Natural killer cell treated with Interleukin-12 subunit alpha and Interleukin-12 subunit beta and Interleukin-15 and Interleukin-18, amount 100 ng/mL, for 72 hours (primary cell): Measurements from ENCODE around the gene HDAC6. TPM values are rescaled to one million over a fixed set of nuclear protein-coding genes. Genes with fewer than 3 reads are reported as not detected.

ENCODE experiments used
- ATAC-seq, 2 donors: fragments of 150-1000 bp; cut with Tn5 transposase in 1 of 2; sonication (Bioruptor Pico), chemical (Tn5 transposase) in 1 of 2; 2 replicates each; pipeline ENCODE4 v1.10.0; 2021
- DNase-seq: peaks from one replicate; pipeline ENCODE4 v3.0.0; 2022; ENCODE audit warnings: low spot score
- H3K27ac Mint-ChIP-seq, 2 donors: 1 replicate in 1 of 2; 2 replicates in 1 of 2; pipeline ENCODE4 v1.8.0; 2022; ENCODE audit warnings: mixed read lengths in 2 of 2, mild to moderate bottlenecking in 1 of 2, moderate library complexity in 1 of 2
- H3K27me3 Mint-ChIP-seq, 2 donors: 1 replicate in 1 of 2; 2 replicates in 1 of 2; pipeline ENCODE4 v1.8.0; 2022; ENCODE audit warnings: mixed read lengths in 2 of 2
- H3K36me3 Mint-ChIP-seq: one replicate; pipeline ENCODE4 v1.8.0; 2022; ENCODE audit warnings: mixed read lengths
- H3K4me1 Mint-ChIP-seq, 2 donors: 1 replicate in 1 of 2; 2 replicates in 1 of 2; pipeline ENCODE4 v1.8.0; 2022; ENCODE audit warnings: low read depth in 2 of 2, mixed read lengths in 2 of 2, mild to moderate bottlenecking in 1 of 2
- H3K4me3 Mint-ChIP-seq: one replicate; pipeline ENCODE4 v1.8.0; 2022; ENCODE audit warnings: mixed read lengths
- H3K9me3 Mint-ChIP-seq: 2 replicates; pipeline ENCODE4 v1.8.0; 2022; ENCODE audit warnings: mixed read lengths
- total RNA-seq, 2 donors: library from RNA; stranded (reverse); gene quantifications; one replicate each; pipeline ENCODE4 v1.2.3, GENCODE V29; 2022

HDAC6 gene
- total RNA-seq, 2 donors from 2014 or later, result 66.0 to 71.5 TPM

DNA sequence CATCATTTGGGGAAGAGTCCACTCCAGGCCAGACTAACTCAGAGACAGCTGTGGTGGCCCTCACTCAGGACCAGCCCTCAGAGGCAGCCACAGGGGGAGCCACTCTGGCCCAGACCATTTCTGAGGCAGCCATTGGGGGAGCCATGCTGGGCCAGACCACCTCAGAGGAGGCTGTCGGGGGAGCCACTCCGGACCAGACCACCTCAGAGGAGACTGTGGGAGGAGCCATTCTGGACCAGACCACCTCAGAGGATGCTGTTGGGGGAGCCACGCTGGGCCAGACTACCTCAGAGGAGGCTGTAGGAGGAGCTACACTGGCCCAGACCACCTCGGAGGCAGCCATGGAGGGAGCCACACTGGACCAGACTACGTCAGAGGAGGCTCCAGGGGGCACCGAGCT is 21.2 kb downstream of the HDAC6 start:
- Mint-ChIP-seq H3K36me3 (no peaks in the 10 kb centered on the region), H3K27ac (no peak overlapping the region), H3K4me1 (peaks cover 0 to 10% of the 10 kb centered on the region in 2 donors)

DNA sequence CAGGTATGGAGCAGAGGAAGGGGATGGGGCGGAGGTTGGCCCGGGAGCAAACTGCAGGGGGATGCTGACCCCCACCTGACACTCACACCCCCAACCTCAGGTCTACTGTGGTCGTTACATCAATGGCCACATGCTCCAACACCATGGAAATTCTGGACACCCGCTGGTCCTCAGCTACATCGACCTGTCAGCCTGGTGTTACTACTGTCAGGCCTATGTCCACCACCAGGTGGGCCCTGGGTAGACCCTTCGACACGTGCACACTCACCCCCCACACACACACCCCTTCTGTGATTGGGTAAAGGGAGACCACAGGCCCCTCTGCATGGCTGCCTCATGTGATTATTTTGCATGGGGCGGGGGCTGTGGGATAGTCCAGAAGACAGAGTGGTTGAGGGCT is 22.2 kb downstream of the HDAC6 start:
- DNase-seq (peak; percentile 40), ATAC-seq (no peak)
- no peaks in the 10 kb centered on the region for H3K36me3 Mint-ChIP-seq
- no peaks in the 10 kb centered on the region for H3K9me3 Mint-ChIP-seq
- peaks cover 0 to 11% of the 10 kb centered on the region in 2 donors for H3K27me3 Mint-ChIP-seq
- H3K27ac Mint-ChIP-seq, result no peak overlapping the region
- H3K4me3 Mint-ChIP-seq, result no peak overlapping the region
- peaks cover 0 to 7% of the 10 kb centered on the region in 2 donors for H3K4me1 Mint-ChIP-seq

More for the DNA sequence above, 21.2 kb downstream of the HDAC6 start:
- Mint-ChIP-seq H3K9me3 (no peaks in the 10 kb centered on the region), H3K27me3 (peaks cover 0 to 7% of the 10 kb centered on the region in 2 donors), H3K4me3 (no peak overlapping the region)
- ATAC-seq (no peak), DNase-seq (peak; percentile 56)

DNA sequence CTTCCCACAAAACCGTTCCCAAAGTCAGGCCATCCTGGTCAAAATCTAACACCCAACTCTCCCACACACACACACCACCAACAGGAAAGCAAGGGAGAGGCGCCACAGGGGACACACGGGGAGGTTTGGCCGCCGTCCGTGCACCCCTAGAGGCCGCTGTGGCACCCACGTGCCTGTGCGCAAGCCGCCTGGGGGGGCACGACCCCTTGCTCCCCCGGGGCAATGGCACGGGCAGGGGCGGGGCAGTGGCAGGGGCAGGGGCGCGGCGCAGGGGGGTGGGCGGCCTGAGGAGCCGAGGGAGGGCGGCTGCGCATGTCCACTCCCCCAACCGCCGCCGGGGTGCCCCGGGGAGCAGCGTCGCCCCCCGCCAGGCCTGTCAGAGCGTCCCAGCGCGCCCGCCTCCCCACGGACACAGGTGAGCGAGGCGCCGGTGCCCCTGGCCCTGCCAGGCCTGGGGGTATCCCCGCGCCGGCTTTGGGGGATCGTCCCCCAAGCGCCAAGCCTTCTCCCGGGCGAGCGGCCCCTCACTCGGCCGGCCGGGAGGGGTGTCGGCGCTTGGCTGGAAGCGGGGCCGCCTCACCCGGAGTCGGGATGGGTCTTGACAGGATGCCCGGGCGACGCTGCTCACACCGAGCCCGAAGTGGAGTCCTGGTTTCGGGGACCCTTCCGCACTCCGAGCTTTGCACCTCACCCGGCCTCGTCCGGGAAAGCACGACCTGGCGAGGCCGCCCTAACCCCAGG is 24.4 kb downstream of the HDAC6 start, which contains the start of gene ERAS:
Gene ERAS (plus strand): TSS at position 379 of the 741 bp plus-strand sequence. CDS start 2,611 bp downstream, outside the sequence.
- Mint-ChIP-seq H3K4me3 (peak within 1 kb of the TSS; percentile 27), H3K27ac (peak within 1 kb of the TSS in 1 of 2 donors; percentile 66)
- peak; percentile 57 for DNase-seq

DNA sequence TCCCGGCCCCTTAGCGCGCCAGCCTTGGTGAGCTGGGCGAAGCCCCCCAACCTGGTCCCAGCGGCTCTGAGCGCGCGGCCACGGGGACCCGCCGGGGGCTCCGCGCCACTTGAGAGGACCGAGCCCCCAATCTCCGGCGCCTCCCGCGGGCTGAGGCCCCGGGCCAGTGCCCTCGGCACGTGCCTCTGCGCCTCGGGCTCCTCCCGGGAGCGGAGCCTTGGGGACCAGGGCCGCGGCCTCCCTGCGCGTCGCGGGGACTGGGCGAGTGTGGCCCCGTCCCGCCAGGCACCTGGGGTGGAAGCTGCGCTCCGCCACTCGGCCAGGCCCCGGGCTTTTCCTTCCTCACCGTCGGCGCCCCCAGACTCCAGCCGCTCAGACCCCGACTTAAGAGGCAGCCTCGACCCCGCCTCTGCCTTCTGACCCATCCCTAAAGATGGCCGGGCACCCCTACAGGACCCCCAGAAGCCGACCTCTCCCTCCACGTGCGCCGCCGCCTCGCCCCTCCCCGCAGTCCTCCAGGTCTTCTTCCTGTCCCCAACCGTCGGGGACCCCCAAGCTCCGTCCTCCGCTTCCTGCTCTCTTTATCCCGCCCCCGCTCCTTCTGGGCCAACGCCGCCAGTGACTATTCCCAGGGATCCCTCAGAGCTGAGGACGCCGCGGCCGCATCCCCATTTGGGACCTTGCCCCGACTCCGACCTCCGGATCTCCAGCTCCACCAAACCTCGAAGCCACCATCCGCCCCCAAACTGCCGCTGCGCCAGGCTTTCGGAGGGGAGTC is 25.2 kb downstream of the HDAC6 start:
- Mint-ChIP-seq H3K36me3 (no peaks in the 10 kb centered on the region), H3K9me3 (no peaks in the 10 kb centered on the region), H3K4me3 (peak overlapping the region; percentile 15), H3K27me3 (peaks cover 7 to 15% of the 10 kb centered on the region in 2 donors), H3K27ac (peak overlapping the region in 1 of 2 donors; percentile 66), H3K4me1 (peaks cover 0 to 7% of the 10 kb centered on the region in 2 donors)
- DNase-seq (peak; percentile 51), ATAC-seq (no peak)

More for the DNA sequence above, 24.4 kb downstream of the HDAC6 start, which contains the start of gene ERAS:
- peaks cover 0 to 7% of the 10 kb centered on the region in 2 donors for H3K4me1 Mint-ChIP-seq
- H3K27me3 Mint-ChIP-seq, result peaks cover 7 to 15% of the 10 kb centered on the region in 2 donors
- H3K36me3 Mint-ChIP-seq, result no peaks in the 10 kb centered on the region
- no peak for ATAC-seq
- no peaks in the 10 kb centered on the region for H3K9me3 Mint-ChIP-seq

- no peaks in the 10 kb centered on the region for H3K36me3 Mint-ChIP-seq
- H3K9me3 Mint-ChIP-seq, result no peaks in the 10 kb centered on the region
Observed at GRCh38 chrX:48827654-48827968, 25.7 kb downstream of the HDAC6 start.

DNA sequence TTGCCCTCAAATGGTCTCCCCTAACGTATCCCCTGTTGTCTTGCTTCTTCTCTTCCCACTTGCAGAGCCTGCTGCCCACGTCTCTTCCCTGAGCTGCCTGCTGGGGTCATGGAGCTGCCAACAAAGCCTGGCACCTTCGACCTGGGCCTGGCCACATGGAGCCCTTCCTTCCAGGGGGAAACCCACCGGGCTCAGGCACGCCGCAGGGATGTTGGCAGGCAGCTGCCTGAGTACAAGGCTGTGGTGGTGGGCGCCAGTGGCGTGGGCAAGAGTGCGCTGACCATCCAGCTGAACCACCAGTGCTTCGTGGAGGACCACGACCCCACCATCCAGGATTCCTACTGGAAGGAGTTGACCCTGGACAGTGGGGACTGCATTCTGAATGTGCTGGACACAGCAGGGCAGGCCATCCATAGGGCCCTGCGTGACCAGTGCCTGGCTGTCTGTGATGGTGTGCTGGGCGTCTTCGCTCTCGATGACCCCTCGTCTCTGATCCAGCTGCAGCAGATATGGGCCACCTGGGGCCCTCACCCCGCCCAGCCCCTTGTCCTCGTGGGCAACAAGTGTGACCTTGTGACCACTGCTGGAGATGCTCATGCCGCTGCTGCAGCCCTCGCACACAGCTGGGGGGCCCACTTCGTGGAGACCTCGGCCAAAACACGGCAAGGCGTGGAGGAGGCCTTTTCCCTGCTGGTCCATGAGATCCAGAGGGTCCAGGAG is 27.3 kb downstream of the HDAC6 start:
- peaks cover under 1 to 7% of the 10 kb centered on the region in 2 donors for H3K4me1 Mint-ChIP-seq
- peak in 1 of 2 donors; percentile 33 for ATAC-seq

More at GRCh38 chrX:48827654-48827968, 25.7 kb downstream of the HDAC6 start:
- no peak for DNase-seq
- Mint-ChIP-seq H3K27ac (peak overlapping the region in 1 of 2 donors; percentile 66), H3K4me1 (peaks cover 0 to 7% of the 10 kb centered on the region in 2 donors), H3K4me3 (peak overlapping the region; percentile 15), H3K27me3 (peaks cover 10 to 18% of the 10 kb centered on the region in 2 donors)
- ATAC-seq, result no peak

GRCh38 chrX:48831136-48831908 is 29.5 kb downstream of the HDAC6 start:
- Mint-ChIP-seq H3K27me3 (peaks cover 38 to 40% of the 10 kb centered on the region in 2 donors), H3K4me3 (no peak overlapping the region), H3K9me3 (no peaks in the 10 kb centered on the region), H3K4me1 (peaks cover 8 to 14% of the 10 kb centered on the region in 2 donors), H3K27ac (no peak overlapping the region), H3K36me3 (no peaks in the 10 kb centered on the region)
- DNase-seq (peak; percentile 53), ATAC-seq (no peak)

More for the DNA sequence above, 27.3 kb downstream of the HDAC6 start:
- no peaks in the 10 kb centered on the region for H3K9me3 Mint-ChIP-seq
- H3K4me3 Mint-ChIP-seq, result no peak overlapping the region
- H3K27ac Mint-ChIP-seq, result no peak overlapping the region
- peaks cover 26 to 29% of the 10 kb centered on the region in 2 donors for H3K27me3 Mint-ChIP-seq
- DNase-seq, result peak; percentile 56
- H3K36me3 Mint-ChIP-seq, result no peaks in the 10 kb centered on the region

- H3K4me1 Mint-ChIP-seq, result peaks cover 8 to 15% of the 10 kb centered on the region in 2 donors
- H3K27ac Mint-ChIP-seq, result no peak overlapping the region
- ATAC-seq (no peak), DNase-seq (peak; percentile 58)
- no peaks in the 10 kb centered on the region for H3K9me3 Mint-ChIP-seq
- H3K27me3 Mint-ChIP-seq, result peaks cover 42 to 43% of the 10 kb centered on the region in 2 donors
- H3K36me3 Mint-ChIP-seq, result no peaks in the 10 kb centered on the region
- no peak overlapping the region for H3K4me3 Mint-ChIP-seq
Observed at GRCh38 chrX:48831909-48832291, 30.0 kb downstream of the HDAC6 start.

- H3K36me3 Mint-ChIP-seq, result no peaks in the 10 kb centered on the region
- H3K4me3 Mint-ChIP-seq, result no peak overlapping the region
- peaks cover 34 to 43% of the 10 kb centered on the region in 2 donors for H3K27me3 Mint-ChIP-seq
- H3K9me3 Mint-ChIP-seq, result no peaks in the 10 kb centered on the region
- DNase-seq, result no peak
- peaks cover 8 to 10% of the 10 kb centered on the region in 2 donors for H3K4me1 Mint-ChIP-seq
- no peak for ATAC-seq
- H3K27ac Mint-ChIP-seq, result no peak overlapping the region
Observed at GRCh38 chrX:48833542-48834138, 31.8 kb downstream of the HDAC6 start.

DNA sequence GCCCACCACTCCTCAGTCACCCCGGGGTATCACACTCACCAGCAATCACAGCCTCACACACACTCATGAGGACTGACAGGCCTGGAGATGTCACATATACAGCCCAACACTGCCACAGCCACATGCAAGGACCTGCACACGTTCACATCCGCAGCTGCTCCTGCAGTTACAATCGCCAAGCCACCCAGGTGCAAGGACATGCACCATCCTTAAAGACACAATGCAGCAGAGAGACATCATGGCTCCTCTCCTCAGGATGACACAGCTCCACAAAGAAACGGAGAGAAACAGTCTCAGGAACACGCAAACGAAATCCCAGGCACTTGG is 32.5 kb downstream of the HDAC6 start:
- H3K4me3 Mint-ChIP-seq, result peak overlapping the region; percentile 75
- H3K36me3 Mint-ChIP-seq, result no peaks in the 10 kb centered on the region
- H3K27me3 Mint-ChIP-seq, result peaks cover 31 to 43% of the 10 kb centered on the region in 2 donors
- no peak for ATAC-seq
- peaks cover 8 to 10% of the 10 kb centered on the region in 2 donors for H3K4me1 Mint-ChIP-seq
- H3K27ac Mint-ChIP-seq, result no peak overlapping the region
- DNase-seq, result peak; percentile 15
- H3K9me3 Mint-ChIP-seq, result no peaks in the 10 kb centered on the region

DNA sequence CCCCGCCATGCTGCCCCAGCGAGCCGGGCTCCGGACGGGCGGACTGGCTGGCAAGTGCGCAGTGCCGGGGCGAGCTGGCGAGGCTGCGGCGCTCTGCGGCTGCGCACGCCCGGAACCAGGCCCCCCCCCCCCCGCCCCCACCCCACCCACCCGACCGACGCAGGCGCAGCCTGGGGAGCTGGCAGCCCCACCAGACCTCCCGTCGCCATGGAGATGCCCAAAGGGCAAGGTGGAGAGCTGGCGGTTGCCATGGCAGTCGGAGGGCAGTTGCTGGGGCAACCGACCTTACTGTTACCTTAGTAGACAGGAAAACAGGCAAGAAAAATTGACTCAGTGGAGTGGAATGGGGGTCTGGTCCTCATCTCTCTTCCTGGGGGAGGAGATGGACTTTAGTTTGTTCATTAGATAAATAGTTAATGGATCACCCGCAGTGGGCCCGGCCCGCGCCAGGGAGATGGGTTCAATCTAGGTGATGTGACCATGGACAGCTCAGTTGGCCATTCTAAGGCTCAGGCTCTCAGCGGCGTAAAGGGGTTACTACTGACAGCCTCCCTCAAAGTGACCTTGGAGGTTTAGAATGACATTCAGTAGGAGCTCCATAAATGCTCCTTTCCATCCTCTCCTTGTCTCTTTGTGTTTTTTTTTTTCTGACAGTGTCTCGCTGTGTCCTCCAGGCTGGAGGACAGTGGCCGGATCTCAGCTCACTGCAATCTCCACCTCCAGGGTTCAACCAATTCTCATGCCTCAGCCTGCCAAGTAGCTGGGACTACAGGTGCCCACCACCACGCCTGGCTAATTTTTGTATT is 33.9 kb downstream of the HDAC6 start, which contains the start of gene PCSK1N:
Gene PCSK1N (minus strand): TSS at position 87 of the 806 bp plus-strand sequence. CDS start 78 bp downstream, at position 9.
- peak within 1 kb of the TSS; percentile 75 for H3K4me3 Mint-ChIP-seq
- H3K27me3 Mint-ChIP-seq, result peaks cover 31 to 38% of the 10 kb centered on the region in 2 donors
- H3K36me3 Mint-ChIP-seq, result no peaks in the 10 kb centered on the region
- H3K9me3 Mint-ChIP-seq, result no peaks in the 10 kb centered on the region
- ATAC-seq (no peak), DNase-seq (no peak)
- H3K4me1 Mint-ChIP-seq, result peaks cover 8 to 10% of the 10 kb centered on the region in 2 donors
- no peak within 1 kb of the TSS for H3K27ac Mint-ChIP-seq

GRCh38 chrX:48839686-48840085 is 37.8 kb downstream of the HDAC6 start:
- H3K9me3 Mint-ChIP-seq, result no peaks in the 10 kb centered on the region
- H3K4me3 Mint-ChIP-seq, result no peak overlapping the region
- no peak overlapping the region for H3K27ac Mint-ChIP-seq
- DNase-seq (no peak), ATAC-seq (no peak)
- H3K36me3 Mint-ChIP-seq, result no peaks in the 10 kb centered on the region
- peaks cover 18 to 20% of the 10 kb centered on the region in 2 donors for H3K27me3 Mint-ChIP-seq
- peaks cover 2 to 5% of the 10 kb centered on the region in 2 donors for H3K4me1 Mint-ChIP-seq
